SW480 (cell line): Measurements from ENCODE around the gene GATA5.

ENCODE experiments used
- DNase-seq: peaks from one replicate; pipeline ENCODE4 v3.0.0-alpha.2; 2016; ENCODE audit warnings: low spot score

GATA5 gene

DNA sequence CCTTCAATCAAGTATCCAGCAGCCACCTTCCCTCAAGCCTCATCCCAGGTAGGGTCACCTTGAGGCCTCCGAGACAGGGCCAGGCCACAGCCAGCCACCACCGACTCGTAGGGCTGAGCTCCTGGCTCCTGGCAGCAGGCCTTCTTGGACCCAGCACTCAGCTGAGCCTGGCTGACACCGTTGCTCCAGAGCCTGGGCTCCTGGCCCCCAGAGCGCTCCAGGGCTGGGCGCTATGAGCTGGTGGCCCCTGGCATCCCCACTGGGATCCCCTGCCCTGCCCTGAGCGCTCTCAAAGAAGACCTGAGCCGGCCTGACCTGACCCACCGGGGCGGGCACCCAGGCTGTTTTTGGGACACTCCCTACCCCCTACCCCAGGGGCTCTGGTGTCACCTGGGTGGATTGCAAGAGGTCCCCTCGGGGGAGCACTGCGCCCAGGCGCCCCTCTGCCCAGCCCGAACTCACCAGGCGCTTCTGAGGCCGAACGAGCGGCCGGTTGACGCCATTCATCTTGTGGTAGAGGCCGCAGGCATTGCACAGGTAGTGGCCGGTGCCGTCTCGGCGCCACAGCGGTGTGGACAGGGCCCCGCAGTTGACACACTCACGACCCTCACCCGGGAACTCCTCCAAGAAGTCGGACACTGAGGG is 2.7 kb downstream of the GATA5 start:
- DNase-seq = no peak

DNA sequence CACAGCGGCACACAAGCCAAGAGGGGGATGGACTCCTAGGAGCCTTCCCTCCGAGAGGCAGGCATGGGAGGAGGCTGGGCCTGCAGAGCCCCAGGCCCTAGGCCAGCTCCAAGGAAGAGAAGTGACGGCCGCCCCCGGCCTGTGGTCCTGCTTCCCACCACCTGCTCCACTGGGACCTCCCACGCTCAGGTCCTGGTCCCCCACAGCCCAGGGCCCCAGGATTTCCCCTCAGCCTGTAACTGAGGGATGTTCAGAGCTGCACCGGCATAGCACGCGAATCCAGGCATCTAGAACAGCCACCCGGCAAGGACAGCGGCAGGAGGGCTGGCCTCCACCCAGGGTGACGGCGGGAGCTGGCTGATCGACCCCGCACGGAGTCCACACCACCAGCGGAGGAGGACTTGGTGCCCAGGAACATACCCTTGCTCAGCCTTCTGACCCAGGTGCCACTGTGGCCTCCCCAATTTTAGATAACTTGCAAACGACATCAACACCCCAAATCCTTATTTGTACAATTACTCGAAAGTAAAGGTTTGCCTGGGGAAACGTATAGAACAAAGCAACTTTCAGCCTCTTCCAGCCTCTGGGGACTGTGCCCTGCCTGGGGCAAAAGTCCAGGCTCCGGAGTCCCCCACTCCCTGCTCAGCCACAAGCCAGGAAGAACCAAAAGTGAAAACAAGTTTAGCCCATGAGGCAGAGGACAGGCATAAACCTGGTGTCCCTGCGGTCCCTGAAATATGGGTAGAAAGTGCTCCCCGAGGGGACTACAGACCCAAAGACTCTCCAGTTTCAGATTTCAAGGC is 3.5 kb downstream of the GATA5 start:
- DNase-seq = no peak

GRCh38 chr20:62470459-62470858 is 5.3 kb downstream of the GATA5 start:
- DNase-seq = no peak

- no peak for DNase-seq
Observed at GRCh38 chr20:62470001-62470400, 5.8 kb downstream of the GATA5 start.

DNA sequence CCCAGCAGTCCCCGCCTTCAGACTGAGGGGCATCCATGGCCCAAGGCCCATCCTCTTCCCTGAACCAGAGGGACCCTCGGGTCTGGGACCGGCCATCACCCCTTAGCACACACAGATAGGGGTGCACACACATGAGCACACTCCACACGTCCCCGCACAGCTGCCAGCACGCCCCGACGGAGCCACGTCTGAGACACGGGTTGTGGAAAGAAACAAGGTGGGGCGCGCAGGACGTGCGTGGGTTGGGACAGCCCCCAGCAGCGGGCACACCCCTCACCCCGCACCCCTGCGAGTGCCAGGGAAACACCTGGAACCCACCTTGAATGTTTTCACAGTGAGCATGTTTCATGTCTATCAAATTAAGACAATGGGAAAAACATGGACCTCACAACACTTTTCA is 6.4 kb downstream of the GATA5 start:
- DNase-seq = no peak

GRCh38 chr20:62466806-62467537 is 8.8 kb downstream of the GATA5 start:
- DNase-seq = no peak

- DNase-seq = no peak
Observed at GRCh38 chr20:62466072-62466760, 9.6 kb downstream of the GATA5 start.

DNA sequence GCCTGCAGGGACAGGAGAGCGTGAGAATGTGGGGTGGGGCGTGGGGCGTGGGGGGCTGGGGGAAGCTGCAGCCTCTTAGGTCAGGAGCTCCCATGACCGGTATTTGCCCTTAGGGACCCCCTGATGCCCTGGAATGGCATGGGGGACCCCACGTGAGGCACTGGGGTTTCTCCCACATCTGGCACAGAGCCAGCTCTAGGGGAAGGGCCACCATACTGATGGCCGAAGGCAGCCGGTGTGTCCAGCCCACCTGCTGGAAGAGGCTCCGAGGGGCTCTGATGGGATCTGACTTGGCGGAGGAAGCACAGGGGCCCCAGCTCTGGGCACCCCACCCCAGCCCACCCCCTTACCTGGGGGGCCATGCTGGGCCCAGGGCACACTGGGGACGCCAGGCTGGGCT is 10.8 kb downstream of the GATA5 start:
- DNase-seq = no peak

DNA sequence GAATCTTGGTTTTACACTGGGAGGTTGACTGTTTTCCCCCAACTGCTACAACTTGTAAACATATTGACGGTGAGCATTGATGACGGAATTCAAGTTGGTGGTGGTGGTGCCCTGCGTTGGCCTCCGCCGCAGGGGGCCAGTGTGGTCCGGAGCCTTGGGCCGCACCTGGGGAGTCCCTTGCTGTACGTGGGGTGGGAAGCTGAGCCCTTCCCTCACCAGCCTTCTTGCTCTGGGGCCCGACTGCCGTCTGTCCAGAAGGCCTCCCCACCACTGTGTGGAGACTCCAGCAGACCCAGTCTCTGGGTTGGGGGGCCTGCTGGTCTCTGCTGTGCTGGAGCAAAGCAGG is 11.4 kb downstream of the GATA5 start:
- no peak for DNase-seq

- no peak for DNase-seq
Observed at GRCh38 chr20:62463651-62464424, 12.0 kb downstream of the GATA5 start.

DNA sequence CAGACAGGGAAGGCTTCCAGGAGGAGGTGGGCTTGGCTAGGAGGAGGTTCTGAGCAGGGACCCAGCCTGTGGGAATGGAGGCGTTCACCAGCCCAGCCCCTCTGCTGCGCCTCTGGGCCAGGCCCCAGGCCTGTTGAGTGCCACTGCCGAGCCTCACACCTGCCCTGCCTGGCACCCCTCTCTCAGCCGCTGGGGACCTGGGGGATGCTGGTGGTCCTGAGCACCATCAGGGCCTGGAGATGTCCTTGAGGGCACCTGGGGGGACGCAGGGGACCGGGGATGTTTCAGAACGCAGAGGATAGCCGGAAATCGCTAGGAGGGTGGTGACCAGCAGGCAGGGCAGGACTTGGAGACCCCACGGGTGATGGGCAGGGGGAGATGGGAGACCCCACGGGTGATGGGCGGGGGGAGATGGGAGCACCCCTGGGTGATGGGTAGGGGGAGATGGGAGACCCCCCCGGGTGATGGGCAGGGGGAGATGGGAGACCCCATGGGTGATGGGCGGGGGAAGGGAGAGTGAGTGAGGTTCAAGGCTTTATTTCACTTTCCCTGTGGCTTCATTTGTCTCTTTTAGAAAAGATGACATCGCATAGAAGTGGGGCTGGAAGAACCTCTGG is 12.7 kb downstream of the GATA5 start:
- DNase-seq = no peak

DNA sequence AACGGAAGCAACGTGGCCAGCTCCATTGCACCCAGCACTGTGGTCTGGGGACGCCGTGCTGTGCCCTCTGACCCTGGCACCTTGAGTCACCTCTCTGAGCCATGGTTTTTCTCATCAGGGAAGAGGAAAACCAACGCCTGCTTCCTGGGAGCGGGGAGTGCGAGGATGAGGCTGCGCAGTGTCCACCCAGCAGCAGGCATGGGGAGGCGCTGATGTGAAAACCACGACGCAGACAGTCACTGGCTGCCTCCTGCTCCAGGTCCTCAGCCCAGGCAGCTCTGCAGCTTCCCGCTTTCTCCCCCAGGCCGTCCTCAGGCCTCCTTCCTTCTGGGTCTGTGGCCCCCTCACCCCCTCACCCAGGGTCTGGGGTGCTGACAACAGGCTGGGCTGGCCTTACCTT is 14.0 kb downstream of the GATA5 start:
- no peak for DNase-seq

- no peak for DNase-seq
Observed at GRCh38 chr20:62461157-62461556, 14.6 kb downstream of the GATA5 start.

DNA sequence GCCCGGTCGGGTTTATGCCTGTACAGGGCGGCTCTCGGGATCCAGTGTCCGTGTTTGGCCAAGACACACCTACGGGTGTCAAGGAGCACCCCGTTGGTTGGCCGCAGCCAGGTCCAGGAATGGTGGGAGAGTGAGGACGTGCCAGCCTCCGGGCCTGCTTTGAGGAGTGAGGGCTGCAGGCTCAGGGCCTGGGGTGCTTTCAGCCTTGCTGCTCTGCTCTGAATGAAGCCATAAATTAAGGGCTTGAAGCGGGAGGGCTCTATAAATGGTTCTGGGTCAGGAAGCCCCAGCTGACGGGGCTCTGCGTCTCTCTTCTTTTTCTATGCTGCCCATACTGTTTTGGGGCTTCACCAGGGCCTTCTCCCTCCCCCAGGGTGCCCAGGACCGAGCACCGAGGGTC is 15.1 kb downstream of the GATA5 start:
- DNase-seq = no peak

GRCh38 chr20:62459488-62459887 is 16.3 kb downstream of the GATA5 start:
- no peak for DNase-seq

GRCh38 chr20:62458275-62459251 is 17.2 kb downstream of the GATA5 start:
- DNase-seq = no peak

DNA sequence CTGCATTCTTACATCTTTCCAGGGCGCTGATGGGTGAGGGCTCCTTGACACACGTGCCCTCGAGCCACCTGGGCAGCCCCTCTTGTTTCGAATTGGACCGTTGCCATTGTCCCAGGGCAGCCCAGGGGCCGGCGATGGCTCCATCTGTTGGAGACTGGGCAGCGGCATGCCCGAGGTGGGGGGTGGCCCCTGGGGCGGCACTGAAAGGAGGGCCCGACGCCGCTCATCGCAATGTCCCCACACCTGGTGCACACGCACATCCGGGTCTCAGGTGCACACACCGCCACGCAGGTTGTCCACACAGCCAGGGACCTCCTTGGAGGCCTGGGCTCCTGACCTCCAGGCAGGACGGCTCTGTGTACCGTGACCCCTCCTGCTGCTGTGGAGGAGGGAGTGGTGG is 18.0 kb downstream of the GATA5 start:
- DNase-seq = no peak

DNA sequence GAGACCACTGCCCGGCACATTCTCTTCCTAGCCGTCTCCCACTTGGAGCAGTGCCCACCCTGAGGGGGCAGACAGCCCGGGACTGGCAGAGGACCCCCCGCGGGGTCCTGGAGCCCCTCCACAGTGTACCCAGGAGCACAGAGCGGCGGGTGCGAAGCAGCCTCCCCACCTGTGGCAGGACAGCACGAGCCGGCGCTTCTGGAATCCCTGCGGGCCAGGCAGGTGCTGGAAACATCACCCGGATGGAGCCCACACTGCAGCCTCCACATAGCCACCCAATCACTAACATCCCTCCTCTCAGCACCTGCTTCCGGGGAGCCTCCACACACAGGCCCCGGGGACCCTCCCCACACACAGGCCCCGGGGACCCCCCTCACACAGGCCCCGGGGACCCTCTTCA is 18.7 kb downstream of the GATA5 start:
- DNase-seq = no peak

DNA sequence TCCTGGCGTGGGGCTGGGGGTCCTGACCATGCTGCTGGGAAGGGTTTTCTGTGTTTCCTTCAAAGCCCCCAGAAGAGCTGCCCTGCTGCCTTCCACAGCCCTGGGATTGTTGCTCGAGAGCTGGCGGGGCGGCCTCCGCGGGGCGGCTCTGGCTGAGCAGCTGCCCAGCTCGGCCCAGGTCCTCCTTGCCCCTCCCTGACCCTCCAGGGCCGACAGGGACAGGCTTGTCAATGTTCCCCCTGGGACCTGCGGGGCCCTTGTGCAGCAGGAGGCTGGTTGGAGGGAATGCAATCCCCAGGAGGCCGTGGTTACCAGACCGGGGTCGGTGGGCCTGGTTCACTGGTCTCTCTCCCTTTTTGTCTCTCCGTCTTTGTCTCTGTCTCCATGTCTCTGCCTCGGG is 19.9 kb downstream of the GATA5 start:
- no peak for DNase-seq
